CD4-positive, alpha-beta T cell treated with Interleukin-12 subunit alpha and Interleukin-12 subunit beta, for 1 hour (primary cell): ENCODE data around the gene APOBEC2.
"Not testable (repeated sequence)": the region's sequence is repeated elsewhere in the genome, so short reads cannot be mapped to it uniquely, and the experiment has no call there.

ENCODE experiments used
- DNase-seq: peaks from one replicate; pipeline ENCODE4 v3.0.0-alpha.2; 2020

APOBEC2 gene

GRCh38 chr6:41053041-41053440, at the start of gene APOBEC2:
Gene APOBEC2, plus strand, starts transcription at chr6:41053202. Its CDS starts 146 bp downstream, at chr6:41053348.
- DNase-seq: no peak

- peak; percentile 71 for DNase-seq
Measured at GRCh38 chr6:41006217-41006616, 46.8 kb upstream of the APOBEC2 start.

- DNase-seq: not testable (repeated sequence)
Measured at GRCh38 chr6:41006980-41007379, 46.0 kb upstream of the APOBEC2 start.

- no peak for DNase-seq
Measured at GRCh38 chr6:41008011-41008410, 45.0 kb upstream of the APOBEC2 start.

- no peak for DNase-seq
Measured at GRCh38 chr6:41009669-41010068, 43.3 kb upstream of the APOBEC2 start.

- DNase-seq: no peak
Measured at GRCh38 chr6:41011673-41012072, 41.3 kb upstream of the APOBEC2 start.

- no peak for DNase-seq
Measured at GRCh38 chr6:41013466-41014153, 39.4 kb upstream of the APOBEC2 start.

- DNase-seq: no peak
Measured at GRCh38 chr6:41014780-41015179, 38.2 kb upstream of the APOBEC2 start.

- not testable (repeated sequence) for DNase-seq
Measured at GRCh38 chr6:41015860-41016259, 37.1 kb upstream of the APOBEC2 start.

- no peak for DNase-seq
Measured at GRCh38 chr6:41017663-41018062, 35.3 kb upstream of the APOBEC2 start.

GRCh38 chr6:41021832-41022231, 31.2 kb upstream of the APOBEC2 start:
- DNase-seq: no peak

GRCh38 chr6:41022294-41022693, 30.7 kb upstream of the APOBEC2 start:
- DNase-seq: no peak

- no peak for DNase-seq
Measured at GRCh38 chr6:41023114-41023513, 29.9 kb upstream of the APOBEC2 start.

GRCh38 chr6:41025966-41026530, 27.0 kb upstream of the APOBEC2 start:
- no peak for DNase-seq

GRCh38 chr6:41027241-41027640, 25.8 kb upstream of the APOBEC2 start:
- DNase-seq: no peak

GRCh38 chr6:41027799-41028560, 25.0 kb upstream of the APOBEC2 start:
- peak; percentile 71 for DNase-seq

GRCh38 chr6:41028561-41029412, 24.2 kb upstream of the APOBEC2 start:
- no peak for DNase-seq

- no peak for DNase-seq
Measured at GRCh38 chr6:41032830-41033229, 20.2 kb upstream of the APOBEC2 start.

GRCh38 chr6:41033776-41034175, 19.2 kb upstream of the APOBEC2 start:
- DNase-seq: no peak

GRCh38 chr6:41036186-41036585, 16.8 kb upstream of the APOBEC2 start:
- DNase-seq: no peak

GRCh38 chr6:41036601-41037000, 16.4 kb upstream of the APOBEC2 start:
- DNase-seq: no peak

GRCh38 chr6:41037107-41037900, 15.7 kb upstream of the APOBEC2 start:
- no peak for DNase-seq
